GM18498 (cell line): Measurements from ENCODE around the gene MYO9A.

Experiments used
- ATAC-seq: cut with Tn5 transposase; IDR thresholded peaks from one replicate; pipeline ENCODE4 v1.9.1; 2021; ENCODE audit warnings: mild to moderate bottlenecking, moderate library complexity; ENCODE audit not compliant: unreplicated experiment

Gene MYO9A

GRCh38 chr15:71970435-71970834, 147.5 kb downstream of the MYO9A start:
- ATAC-seq, result no peak

DNA sequence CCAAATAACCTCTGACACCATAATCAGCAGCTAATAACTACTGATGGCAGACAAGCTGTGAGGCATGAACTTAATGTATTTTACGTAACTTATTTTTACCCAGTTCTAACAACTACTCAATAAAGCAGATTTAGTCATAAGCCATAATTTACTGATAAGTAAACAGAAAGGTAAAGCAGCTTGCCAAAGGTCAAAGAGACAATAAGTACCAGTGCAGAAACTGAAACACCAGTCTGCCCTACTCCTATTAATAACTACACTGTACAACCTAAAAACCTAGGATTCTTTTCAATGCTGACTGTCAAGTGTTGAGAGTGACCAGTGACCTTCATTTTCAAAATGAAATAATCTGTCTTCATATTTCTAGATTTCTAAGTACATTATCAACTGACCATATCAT, 155.4 kb downstream of the MYO9A start:
- no peak for ATAC-seq

GRCh38 chr15:71957026-71957425, 160.9 kb downstream of the MYO9A start:
- ATAC-seq, result no peak

- no peak for ATAC-seq
Observed at GRCh38 chr15:71951134-71951533, 166.8 kb downstream of the MYO9A start.

- no peak for ATAC-seq
Observed at GRCh38 chr15:71945012-71945411, 172.9 kb downstream of the MYO9A start.

GRCh38 chr15:71943806-71944205, 174.1 kb downstream of the MYO9A start:
- ATAC-seq, result no peak

DNA sequence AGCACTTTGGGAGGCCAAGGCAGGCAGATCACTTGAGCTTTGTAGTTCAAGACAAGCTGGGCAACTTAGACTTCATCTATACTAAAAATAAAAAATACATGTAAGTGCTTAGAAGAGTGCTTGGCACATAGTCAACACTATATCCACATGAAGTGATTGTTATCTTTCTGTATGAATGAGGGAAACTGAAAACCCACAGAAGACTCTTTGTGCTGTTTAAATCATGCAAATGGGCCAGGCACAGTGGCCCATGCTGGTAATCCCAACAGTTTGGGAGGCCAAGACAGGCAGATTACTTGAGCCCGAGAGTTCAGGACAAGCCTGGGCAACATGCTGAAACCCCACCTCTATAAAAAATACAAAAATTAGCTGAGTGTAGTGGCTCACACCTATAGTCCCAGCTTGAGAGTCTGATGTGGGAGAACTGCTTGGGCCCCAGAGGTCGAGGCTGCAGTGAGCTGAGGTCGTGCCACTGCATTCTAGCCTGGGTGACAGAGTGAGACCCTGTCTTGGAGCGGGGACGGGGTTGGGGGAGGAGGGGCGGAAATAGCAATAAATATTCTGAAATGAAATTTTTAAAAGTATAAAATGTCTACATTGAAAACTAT, 177.9 kb downstream of the MYO9A start:
- no peak for ATAC-seq

DNA sequence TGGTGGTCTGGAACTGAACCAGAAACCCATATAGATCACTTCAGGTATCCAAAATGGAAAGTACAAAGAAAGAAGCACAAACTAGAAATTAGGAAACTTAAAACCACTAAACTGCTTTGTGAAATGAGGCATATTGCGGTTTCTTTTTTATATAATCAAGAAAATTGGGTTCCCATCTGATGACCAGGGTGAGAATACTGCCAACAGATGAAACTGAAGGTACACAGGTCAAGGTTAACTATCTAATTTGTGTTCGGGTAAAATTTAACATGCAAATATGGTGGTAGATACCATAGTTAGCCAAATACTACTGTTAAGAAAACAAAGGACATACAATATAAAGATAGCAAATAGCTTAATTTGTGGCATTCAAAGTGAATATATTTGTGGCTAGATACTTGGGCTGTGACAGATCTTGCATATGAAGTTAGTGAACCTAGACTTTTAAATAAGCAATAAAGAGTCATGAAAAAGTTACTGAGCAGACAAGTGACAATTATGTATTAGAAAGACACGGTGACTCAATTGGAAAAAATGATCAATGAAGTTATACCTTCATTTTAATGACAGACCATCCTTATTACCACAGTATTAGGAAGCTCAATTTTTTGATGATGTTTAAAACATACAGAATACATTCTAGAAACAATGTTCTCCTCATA, 180.2 kb downstream of the MYO9A start:
- ATAC-seq, result peak; percentile 71

GRCh38 chr15:71934446-71934845, 183.5 kb downstream of the MYO9A start:
- no peak for ATAC-seq

DNA sequence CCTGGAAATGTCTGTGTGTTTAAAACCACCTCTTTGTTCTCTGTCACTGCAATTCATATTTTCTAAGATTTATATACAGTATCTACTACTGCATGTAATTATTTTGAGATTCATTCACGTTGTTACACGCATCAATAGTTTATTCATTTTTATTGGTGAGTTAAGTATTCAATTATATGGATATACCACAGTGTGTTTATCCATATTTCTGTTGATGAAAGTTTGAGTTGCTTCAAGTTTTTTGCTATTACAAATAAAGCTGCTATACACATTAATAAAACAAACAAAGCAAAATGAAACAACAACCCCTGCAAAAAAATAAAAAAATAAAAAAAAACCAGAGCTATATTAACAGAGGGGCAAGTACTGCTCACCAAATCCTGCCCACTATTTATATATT, 185.3 kb downstream of the MYO9A start:
- no peak for ATAC-seq

DNA sequence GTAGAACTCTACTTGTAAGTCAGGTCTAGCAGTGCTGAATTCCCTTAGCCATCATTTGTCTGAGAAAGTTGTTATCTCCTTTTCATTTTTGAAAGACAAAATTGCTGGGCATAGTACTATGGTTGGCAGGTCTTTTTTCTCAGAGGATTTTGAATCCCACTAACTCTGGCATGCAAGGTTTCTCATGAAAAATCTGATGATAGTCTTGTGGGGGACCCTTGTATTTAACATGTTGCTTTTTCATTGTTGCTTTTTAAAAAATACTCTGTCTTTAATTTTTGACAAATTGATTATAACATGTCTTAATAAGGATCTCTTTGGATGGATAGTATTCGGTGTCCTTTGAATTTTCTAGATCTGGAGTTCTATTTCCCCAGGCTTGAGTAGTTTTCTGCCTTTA, 186.7 kb downstream of the MYO9A start:
- ATAC-seq, result no peak

DNA sequence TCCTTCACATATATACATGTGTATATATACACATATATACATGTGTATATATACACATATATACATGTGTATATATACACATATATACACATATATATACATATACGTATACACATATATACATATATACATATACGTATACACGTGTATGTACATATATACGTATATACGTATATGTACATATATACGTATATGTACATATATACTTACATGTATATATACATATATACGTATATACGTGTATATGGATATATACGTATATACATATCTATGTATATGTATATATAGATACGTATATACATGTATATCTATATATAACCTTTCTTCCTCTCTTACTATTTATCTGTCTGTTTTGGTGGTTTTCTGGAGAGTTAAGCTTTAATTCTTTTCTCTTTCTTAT, 192.8 kb downstream of the MYO9A start:
- ATAC-seq, result no peak

DNA sequence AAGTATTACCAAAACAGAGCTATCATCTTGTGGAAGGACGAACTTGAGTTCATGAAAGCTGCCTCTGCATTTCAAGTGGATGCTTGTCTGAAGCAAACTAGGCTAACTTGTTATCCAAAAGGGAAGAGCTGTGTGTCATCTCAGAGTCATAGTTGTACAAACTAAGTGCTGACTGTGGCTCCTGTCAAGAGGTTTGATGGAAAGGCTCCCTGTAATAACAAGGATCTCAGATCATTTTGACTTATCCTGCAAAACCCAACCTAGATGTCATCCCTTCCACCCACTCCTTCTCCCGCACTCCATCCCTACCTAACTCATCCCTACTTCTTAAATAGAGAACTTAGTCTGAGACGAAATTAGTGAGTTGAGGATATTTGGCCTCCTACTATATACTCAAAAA, 196.8 kb downstream of the MYO9A start:
- no peak for ATAC-seq

- no peak for ATAC-seq
Observed at GRCh38 chr15:71920573-71920972, 197.4 kb downstream of the MYO9A start.

DNA sequence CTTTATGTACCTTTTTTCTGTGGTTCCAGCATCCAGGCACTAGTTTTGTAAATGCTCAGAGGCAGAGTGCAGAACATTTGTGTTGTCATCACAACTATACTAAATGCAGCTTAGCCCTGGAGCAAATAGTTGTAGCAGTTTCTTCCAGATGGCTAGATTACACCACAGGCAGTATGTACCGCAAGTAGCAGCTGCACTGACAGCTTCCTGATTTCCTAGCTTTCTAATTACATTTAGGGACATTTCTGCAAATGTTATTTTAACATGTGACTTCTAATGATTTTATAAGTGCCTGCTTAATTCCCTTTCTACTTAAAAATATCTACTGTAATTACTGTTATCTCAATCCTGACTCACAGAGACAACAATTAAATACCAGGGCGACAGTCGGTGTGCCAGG, 201.1 kb downstream of the MYO9A start:
- no peak for ATAC-seq

- no peak for ATAC-seq
Observed at GRCh38 chr15:71914092-71914491, 203.9 kb downstream of the MYO9A start.

DNA sequence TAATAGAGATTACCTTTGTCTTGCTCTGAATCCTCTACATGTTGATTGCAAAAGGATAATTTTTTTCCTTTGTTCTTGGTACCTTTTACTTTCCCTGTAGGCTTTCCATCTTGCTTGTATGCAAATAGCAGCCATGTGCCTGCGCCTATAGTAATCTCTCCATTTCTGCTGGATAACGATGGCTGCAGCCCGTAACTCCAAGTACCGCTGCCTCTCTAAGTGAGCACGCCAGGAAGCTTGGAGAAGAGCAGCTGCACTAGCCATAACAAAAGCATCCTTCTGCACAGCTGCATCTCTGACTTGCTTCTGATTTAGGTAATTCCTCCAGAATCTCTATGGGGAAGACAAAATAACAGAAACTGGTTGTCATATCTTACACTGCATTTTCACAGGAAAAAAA, 218.3 kb downstream of the MYO9A start:
- ATAC-seq, result no peak

DNA sequence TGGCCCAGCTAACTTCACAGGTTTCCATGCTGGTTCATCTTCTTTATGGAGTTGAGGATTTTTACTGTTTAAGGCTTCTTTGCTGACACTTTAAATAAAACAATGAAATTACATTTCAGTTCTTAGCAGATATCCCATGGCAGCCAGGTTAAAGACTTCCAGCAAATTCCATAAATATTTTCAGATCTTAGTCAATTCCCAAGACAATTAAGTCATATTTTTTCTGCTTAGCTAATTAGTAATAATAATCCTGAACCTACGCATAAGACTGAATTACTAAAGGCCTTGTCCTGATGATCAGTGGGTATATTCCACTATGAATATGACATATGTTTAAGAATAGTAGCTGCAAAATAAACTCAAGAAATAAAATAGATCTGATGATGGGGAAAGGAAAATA, 224.3 kb downstream of the MYO9A start:
- ATAC-seq, result no peak

GRCh38 chr15:71892335-71892734, 225.6 kb downstream of the MYO9A start:
- no peak for ATAC-seq

GRCh38 chr15:71891026-71891425, 226.9 kb downstream of the MYO9A start:
- ATAC-seq, result no peak

DNA sequence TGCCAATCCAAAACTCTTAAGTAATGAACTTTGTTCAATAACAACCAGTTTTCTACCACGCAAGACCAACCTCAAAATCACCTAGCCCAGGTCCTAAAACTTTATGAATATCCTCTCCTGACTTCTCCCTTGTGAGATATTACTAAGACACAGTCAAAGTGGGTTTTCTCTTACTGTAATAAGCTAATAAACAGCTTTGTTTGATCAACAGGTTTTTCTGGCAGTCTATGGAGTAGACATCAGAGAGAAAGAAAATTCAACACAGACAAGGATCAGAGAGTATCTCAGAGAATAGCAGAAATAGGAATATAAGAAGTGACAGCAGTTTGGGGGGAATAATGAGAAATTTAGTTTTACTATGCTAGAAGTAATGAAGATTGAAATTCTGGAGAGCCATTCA, 228.0 kb downstream of the MYO9A start:
- no peak for ATAC-seq

DNA sequence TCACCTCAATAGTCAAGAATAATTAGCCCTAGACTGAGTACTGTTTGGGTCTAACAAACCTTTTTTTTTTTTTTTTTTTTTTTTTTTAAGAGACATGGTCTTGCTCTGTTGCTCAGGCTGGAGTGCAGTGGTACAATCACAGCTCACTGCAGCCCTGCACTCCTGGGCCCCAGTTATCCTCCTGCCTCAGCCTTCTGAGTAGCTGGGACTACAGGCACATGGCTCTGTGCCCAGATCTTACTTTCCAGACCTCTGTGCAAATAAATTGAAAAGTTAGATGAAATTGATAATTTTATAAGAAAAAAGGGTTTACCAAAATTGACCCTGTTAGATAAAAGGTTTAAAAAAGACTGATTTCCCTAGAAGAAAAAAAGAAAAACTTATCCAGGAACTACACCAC, 228.6 kb downstream of the MYO9A start:
- no peak for ATAC-seq

GRCh38 chr15:71888797-71889196, 229.2 kb downstream of the MYO9A start:
- no peak for ATAC-seq
